ENCODE data around the gene CEP19.
"Not testable (repeated sequence)": the region's sequence is repeated elsewhere in the genome, so short reads cannot be mapped to it uniquely, and the experiment has no call there.

Gene CEP19, protein sequence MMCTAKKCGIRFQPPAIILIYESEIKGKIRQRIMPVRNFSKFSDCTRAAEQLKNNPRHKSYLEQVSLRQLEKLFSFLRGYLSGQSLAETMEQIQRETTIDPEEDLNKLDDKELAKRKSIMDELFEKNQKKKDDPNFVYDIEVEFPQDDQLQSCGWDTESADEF

DNA sequence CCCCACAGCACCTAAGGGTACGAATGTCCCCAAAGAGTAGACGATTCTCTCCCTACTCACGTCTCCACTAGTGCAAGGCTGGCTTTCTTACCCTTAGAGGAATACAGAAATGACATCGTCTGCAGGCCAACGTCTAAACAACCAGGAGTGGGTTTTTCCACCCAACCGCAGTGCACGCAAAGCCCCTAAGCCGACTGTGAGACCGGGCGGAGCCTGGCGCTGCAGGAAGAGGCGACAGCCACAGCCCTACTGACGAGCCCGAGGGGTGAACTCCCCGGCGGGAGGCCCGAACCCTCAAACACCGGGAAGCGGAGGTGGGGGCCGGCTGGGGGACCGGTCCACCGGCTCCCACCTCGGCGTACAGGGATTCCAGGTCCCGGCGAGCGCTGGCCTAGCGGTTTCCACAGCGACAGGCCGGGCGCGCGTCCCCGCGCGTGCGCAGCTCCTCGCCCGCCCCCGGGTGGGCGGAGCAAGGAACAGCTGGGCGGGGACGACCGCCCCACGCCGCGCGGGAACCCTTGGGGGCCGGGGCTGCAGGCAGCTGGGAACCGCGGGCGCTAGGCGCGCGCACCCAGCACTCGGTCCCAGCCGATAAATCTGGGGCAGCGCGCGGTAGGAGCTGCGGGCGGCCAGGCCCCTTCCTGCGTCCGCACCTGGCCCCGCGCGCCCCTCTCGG is at the start of gene CEP19, which contains the start of gene PIGX:
Gene CEP19, minus strand, starts transcription at position 413 of the 676 bp plus-strand sequence. CDS start 3,593 bp downstream, outside the sequence.
Gene PIGX, plus strand, starts transcription at position 540 of the 676 bp plus-strand sequence.
- peak; percentile 91 for DNase-seq

DNA sequence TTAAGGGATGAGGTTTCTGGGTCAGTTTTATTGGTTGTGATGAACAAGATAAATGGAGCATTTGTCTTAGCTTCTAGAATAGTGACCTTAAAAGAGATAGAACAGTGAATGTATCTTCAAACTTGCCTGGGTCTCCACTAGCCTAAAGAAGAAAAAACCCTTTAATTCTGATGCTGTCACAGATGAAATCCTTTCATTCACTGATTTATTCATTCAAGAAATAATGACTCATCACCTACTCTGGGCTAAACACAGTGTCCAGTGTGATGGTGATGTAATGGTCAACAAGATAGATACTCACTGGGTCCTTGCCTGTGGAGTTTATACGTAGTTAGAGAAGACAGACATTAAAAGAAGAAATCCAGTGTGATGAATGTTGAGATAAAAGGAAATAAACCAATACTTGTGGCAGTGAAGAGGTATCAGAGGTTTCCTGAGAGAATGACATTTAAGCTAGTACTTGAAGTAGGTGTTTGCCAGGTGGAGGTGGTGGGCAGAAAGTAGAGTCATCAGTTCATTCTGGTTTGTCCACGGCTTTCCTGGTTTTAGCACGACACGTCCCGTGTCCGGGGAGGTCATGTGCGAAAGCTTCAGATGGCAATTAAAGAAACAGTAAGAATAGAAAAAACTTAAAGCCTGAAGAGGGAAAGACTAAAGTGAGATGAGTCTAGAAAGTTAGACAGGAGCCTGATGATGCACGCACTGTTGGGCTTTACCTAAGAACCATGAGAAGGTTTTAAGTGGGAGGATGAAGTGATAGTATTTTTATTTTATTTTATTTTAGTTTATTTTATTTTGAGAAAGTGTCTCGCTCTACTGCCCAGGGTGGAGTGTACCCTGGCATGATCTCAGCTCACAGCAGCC is 46.1 kb upstream of the CEP19 start:
- DNase-seq = no peak

DNA sequence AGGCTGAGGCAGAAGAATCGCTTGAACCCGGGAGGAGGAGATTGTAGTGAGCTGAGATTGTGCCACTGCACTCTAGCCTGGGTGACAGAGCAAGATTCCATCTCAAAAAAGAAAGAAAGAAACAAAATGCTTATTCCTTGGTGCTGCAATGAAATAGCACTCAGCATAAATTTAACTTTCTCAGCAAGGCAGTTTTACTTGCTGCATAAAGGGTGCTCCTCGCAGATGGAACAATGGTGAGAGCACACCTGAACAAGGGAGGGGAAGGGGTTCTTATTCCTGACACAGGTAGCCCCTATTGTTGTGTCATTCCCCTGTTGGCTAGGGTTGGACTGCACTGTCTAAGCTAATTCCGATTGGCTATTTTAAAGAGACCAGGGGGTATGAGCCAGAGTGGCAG is 44.7 kb upstream of the CEP19 start:
- DNase-seq = no peak

DNA sequence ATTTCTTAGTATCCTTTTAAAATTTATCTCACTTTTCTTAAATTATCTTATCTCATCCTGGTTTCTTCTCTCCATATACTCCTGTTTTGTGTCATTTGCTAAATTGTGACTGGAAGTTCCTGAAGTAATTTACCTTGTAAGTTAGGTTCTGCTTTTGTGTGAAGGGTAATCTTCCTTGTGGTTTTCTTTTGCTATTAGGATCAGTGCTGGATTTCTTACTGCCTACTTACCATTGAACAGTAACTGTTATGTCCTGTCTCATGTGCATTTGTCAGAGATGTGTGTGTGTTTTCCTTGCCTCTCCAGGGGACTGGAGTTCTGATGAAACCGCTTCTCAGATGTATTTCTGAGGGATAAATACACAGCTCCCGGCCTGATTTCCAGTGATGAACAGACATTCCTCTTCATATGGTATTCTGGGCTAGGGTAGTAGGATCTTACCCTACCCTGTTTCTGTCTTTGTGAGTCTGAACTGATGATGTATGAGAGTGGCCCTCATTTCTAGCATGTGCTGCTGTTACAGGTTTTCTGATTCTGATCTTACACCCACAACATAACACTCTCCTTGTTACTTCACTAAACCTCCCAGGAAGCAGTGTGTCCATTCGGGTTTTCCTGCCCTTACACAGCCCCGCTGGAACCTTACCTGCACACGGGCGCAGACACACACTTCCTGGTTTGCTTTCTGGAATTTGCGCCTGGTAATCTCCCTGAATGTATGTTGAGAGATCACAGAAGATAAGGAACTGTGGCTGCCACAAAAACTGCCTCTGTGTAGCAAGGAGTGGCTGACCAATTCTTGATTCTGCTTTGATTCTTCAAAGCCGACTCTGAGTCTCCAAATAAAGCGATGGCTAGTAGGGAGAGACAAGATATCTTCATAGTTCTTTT is 42.3 kb upstream of the CEP19 start:
- no peak for DNase-seq

DNA sequence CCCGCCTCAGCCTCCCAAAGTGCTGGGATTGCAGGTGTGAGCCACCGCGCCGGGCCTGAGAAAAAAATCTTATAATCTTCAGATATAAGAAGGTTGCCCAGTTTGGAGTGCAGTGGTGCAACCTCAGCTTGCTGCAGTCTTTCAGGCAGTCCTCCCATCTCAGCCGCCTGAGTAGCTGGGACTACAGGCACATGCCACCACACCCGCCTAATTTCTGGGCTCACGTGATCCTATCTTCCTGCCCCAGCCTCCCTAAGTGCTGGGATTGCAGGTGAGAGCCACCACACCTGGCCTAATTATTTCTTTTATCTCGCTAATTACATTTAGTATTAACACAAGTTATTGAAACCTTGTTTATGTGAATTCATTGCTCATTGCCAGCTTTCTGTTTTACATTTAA is 41.2 kb upstream of the CEP19 start:
- DNase-seq = no peak

DNA sequence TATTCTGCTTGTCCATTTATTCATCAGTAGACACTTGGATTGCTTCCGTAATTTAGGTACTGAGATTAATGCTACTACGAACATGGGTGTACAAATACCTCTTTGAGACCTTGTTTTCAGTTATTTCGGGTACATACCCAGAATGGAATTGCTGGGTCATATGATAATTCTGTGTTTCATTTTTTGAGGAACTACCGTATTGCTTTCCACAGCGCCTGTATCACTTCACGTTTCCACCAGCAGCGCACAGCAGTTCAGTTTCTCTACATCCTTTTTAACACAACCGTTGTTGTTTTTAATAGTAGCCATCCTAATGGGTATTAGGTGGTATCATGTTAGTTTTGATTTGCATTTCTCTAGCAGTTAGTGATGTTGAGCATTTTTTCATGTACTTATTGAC is 37.1 kb upstream of the CEP19 start:
- DNase-seq = no peak

DNA sequence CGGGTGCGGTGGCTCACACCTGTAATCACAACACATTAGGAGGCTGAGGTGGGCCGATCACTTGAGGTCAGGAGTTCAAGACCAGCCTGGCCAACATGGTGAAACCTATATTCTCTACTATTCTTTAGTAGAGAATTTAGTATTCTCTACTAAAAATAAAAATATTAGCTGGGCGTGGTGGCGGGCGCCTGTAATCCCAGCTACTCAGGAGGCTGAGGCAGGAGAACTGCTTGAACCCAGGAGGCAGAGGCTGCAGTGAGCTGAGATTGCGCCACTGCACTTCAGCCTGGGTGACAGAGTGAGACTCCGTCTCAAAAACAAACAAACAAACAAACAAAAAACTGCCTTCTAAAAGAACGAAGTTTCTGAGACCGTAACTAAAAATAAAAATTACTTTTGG is 31.5 kb upstream of the CEP19 start:
- DNase-seq = not testable (repeated sequence)

DNA sequence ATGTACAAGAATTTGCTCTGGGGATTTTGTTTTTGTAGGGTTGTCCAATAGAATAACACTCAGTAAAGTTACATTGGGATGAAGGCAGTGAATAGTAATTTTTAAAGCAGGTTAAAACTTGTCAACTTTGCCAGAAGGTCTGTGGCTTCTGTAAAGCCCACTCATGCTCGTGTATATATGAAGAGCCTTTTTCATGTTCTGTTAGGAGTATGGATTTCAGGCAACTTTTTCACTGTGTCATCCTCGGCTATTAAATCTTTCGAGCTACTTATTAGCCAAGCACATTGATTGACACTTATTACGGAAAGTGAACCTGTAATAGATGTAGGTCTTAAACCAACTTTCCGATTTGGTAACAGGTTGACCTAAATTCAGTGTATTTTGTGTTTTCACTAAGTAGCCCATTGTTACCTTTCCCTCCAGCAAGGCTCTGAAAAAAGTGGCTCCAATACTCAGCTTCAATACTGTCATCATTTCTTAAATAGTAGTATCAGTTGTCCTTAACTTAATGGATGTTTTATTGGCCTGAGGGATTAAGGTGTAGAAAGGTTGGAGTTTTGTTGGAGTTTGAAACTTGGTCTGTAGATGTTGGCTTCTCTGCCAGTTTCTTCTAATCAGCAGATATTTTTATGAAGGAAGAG is 29.3 kb upstream of the CEP19 start:
- no peak for DNase-seq

DNA sequence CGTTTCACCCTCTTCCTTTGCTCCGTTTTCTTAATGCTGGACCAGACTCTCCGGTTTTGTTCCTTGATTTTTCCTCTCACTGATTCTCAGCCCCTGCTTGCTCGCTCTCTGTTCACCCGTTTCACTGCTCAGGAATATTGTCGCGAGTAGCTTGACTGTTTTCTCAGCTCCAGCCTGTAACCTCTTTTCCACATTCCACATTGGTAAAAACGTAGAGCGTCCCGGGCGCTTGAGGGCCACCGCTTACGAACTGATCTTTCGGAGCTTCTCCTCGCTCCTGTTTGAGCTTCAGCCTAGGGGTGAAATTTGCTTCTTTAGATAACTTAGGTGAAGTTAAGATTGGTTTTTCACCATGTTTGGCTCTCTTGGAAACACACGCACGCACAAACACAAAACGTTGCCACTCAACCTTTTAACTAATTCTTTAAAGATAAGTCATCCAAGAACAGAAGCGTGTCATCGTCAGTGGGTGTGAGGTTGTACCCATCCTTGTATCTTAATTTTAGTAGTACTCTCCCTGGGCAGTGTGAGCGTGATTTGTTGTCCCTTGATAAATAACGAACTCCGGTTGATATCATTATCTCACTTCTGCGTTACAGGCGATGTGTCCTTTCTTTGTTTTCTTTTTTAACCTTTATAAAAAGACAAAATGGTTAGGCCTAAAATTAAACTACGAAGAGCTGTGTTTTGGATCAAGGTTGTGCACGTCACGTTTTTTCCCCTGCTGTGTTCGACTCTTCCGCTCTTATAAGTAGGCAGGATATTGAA is 28.6 kb upstream of the CEP19 start:
- DNase-seq = peak; percentile 37

DNA sequence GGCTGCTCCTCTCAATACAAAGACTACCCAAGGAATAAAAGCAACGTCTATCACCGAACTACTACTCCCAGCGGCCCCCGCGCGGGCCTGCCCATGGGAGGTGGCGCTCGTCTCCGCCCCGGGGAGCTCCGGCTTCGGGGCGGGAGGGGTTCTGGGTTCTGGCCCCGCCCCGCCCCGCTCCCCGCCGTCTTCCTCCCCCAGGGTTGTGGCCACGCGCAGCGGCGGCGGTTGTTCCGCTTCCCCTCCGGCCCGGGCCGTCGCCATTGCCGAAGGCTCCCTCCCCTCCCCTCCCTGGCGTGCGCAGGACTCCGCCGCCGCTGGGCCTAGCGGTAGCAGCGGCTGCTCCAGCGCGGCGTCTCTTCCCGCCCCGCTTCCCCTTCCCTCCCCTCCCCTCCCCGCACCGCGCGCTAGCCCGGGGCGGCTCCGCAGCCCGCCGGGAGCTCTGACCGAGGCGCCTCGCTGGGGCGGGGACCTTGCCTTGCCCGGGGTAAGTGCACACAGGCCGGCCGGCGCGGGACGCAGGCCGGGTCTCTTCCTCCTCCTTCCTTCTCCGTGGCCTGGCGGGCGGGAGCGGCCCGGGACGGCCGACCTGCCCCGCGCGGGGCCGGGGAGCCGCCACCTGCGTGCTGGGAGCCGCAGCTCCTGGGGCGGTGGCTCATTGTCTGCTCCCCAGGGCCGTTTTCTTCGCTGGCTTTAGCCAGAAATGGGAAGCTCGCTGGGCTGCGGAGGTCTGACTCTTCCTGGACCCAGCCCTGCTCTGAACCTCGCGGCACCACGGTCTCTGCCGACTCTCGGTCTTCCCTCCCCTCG is 27.8 kb upstream of the CEP19 start, which contains the start of gene PAK2:
Gene PAK2, plus strand, starts transcription at position 187 of the 810 bp plus-strand sequence. CDS start 42,790 bp downstream, outside the sequence.
- DNase-seq = peak; percentile 89

DNA sequence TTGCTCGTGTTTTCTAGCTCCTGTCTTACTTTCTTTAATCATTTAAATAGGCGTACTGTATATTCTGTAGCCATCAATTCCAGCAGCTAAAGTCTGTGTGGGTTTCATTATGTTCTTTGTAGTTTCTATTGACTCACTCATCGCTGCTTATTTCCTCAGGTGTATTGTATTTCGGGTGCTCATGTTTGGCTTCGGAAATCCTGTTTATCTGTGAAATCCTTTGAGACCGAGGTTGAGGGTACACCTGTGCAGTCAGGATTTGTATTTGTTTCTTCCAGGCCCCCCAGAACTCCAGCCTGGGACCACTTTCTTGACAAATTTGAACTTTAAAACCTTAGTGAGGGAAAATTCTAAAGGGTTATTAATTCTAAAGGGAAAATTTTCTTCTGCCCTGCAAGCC is 25.6 kb upstream of the CEP19 start:
- no peak for DNase-seq

DNA sequence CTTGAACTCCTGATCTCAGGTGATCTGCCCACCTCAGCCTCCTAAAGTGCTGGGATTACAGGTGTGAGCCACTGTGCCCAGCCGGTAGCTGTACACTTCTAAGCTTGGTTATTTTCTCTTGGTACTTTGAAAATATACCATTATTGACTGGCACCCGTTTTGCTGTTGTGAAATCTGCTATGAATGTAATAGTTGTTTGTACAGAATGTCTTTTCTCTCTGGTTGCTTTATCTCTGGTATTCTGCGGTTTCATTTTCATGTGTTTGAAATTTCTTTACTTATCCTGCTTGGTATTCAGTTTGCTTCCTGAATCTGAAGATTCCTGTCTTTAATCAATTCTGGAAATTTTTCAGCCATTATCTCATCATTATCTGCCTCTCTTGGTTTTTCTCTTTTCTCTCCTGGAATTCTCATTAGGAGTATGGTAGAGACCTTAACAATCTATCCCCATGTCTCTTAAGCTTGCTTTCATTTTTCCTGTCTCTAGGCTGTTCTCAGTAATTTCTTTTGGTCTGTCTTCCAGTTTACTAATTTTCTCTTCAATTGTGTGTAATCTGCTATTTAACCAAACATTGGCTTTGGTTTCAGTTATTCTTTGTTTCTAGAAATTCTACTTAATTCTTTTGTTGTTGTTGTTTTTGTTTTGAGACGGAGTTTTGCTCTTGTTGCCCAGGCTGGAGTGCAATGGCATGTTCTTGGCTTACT is 24.8 kb upstream of the CEP19 start:
- no peak for DNase-seq

DNA sequence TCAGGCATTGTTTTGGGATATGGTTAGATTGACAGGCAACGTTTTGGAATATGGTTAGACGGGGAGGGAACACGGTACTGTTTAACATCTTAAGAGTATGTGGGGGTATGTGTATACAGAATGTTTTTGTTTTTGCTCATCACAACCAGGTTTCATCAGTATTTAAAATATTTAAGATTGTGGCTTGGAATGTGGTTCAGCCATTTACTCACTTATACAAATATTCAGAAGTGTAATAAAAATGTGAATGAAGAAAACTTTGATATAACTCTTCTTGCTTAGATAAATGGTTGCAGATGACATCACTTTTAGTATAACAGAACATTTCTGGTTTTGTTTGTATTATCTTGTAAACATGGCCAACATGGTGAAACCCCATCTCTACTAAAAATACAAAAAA is 23.7 kb upstream of the CEP19 start:
- DNase-seq = no peak

DNA sequence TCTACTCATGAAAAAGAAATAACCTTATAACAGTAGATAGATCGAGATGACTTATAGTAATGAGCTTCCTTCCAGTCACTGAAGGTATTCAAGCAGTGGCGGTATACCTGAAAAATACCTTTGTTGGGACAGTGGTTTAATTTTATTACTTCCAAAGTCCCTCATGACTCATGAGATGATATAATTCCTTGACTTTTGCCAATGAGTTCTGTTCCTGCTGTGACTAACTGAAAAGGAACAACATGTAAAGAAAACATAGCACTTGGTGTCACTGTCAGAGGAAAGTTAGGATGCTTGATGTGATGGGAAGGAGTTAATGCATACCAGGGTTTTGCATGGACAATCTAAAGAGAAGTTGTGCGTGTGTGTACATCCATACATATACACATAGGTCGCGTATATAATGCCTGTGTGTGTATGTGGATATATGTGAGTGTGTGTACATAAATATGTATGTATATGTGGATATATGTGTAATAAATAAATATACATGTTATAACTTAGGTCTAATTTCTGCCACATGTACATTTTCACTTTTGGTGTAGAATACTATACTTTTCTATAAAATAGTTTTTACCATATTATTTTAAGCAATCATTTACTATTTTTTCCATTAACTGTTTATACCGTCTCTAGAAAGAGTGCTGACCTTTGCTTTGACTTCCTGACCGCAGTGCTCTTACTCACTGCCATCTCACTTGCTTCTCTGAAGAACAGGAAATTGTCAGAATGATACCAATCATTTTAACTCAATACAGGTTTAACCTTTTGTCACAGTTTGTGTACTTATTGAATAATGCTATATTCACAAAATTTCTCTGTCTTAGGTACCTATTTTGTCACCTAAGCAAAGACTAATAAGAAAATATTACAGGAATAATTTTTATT is 15.0 kb upstream of the CEP19 start:
- no peak for DNase-seq

DNA sequence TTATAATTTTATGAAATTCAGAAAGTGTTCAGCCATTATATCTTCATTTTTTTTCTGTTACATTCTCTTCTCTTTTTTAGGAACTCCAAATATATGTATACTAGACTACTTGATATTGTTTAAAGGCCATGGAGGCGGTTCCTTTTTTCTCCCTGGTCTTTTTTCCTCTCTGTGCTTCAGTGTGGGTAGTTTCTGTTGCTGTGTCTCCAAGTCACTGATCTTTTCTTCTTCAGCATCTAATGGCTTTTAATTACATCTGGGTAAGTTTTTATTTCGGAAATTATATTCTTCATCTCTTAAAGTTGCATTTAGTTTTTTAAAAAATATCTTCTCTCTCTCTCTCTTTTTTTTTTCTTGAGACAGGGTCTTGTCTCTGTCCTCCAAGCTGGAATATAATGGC is 9.0 kb upstream of the CEP19 start:
- DNase-seq = no peak

DNA sequence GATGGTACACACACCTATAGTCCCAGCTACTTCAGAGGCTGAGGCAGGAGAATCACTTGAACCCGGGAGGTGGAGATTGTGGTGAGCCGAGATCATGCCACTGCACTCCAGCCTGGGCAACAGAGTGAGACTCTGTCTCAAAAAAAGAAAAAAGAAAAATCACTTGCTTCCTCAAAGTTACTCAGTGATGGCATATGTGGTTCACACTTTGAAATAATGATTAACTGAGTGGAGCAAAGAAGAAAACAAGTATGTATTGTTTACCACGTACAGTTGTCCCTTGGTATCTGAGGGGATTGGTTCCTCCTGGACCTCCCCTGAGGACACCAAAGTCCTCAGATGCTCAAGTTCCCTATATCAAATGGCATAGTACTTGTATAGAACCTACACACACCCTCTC is 5.1 kb upstream of the CEP19 start:
- DNase-seq = not testable (repeated sequence)

DNA sequence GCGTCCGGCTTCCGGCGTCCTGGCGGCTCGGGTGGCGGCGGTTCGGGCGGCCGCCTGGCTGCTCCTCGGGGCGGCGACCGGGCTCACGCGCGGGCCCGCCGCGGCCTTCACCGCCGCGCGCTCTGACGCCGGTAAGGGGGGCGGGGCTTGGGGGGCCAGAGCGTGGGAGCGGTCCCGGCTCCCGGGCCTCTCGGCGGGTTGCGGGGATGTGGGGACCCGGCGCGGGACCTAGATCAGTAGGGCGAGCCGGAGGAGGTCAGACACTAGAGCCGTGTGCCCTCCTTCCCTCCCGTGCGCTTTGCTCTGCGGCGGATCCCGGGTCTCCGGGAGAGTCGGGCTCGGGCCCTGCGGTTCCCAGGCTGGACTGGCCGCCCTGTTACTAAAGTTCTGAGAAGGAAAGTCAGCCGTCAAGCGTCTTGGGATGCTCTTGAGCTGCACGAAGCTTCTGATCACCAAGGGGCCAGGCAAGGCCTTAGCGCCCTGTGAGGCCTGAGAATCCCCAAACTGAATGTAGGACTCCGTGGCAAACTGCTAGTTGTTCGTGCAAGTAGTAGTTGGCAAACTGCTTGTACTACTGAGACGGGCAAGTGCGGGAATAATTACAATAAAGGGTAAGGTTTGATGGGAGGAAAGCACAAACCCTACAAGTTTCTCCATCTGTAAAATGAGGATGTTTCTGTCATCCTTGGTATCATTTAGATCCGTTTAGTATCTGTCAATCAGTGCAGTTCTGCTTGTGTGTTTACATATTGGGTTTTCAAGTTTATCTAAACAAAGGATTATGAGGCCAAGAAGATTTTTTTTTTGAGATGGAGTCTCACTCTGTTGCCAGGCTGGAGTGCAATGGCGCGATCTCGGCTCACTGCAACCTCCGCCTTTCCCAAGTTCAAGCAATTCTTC is 714 bp upstream of the CEP19 start:
- no peak for DNase-seq

DNA sequence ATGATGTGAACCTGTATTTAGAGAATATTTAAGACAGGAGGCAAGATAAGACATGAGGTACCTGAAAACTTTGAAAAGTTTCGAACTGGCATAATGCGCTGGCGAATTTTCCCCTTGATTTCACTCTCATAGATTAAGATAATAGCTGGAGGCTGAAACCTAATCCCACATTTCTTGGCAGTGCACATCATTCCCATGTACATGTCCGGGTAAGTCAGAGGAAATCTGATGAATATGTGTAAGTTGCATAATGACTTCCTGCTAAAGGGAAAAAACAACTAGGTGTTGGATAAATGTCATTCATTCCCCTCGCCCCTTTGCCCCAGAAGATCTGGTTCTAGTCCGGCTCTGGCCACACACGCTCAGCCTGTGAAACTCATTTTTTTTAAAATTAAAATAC is 3.6 kb downstream of the CEP19 start:
- DNase-seq = no peak

All from activated CD4-positive, CD25-positive, alpha-beta regulatory T cell treated with anti-CD3 and anti-CD28 coated beads, Interleukin-2, amount 50 U/mL, for 72 hours (primary cell).